Measurements from ENCODE around the gene HTT-AS.

The HTT-AS gene

DNA sequence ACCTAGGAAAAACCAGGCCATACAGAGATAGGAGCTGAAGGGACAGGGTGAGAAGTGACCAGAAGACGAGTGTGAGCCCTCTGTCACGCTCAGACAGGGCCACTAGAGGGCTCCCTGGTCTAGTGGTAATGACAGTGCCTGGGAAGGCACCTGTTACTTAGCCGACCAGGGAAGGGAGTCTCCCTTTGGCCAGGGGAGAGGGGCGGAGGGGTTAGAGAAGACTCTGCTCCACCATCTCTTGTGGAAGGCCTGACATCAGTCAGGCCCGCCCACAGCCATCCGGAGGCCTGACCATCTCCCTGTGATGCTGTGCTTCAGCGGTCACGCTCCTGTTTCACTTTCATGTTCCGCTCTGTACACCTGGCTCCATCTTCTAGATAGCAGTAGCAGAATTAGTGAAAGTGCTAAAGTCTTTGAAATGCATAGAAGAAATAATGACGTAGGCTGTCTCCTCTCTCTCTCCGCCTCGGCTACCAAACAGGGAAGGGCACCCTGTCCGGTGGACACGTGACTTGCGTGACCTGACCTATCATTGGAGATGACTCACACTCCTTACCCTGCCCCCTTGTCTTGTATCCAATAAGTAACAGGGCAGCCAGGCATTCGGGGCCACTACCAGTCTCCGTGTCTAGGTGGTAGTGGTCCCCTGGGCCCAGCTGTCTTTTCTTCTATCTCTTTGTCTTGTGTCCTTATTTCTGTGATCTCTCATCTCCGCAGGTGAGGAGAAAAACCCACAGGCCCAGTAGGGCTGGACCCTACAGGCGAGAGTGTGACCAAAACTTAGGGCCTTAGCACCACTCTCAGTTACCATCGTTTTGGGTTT is 26.7 kb downstream of the HTT-AS start:
- DNase-seq: peak; percentile 69

DNA sequence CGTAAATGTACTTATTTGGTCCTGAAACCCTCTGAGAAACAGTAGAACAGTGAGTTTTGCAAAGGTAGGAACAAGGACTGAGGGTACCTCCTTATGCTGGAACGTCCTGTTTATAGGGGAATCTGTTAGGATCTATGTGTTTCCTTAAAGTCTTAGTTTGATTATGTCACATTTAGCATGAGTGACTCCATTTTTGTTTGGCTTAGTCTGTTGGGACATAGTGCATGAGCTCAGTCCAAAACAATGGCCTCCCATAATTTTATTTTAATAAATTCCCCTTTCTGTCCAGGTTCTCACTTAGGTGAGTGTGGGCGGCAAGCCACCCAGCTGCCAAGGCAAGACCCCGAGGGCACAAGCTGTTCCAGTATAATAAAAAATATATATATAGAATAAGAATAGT is 27.7 kb downstream of the HTT-AS start:
- DNase-seq: no peak

DNA sequence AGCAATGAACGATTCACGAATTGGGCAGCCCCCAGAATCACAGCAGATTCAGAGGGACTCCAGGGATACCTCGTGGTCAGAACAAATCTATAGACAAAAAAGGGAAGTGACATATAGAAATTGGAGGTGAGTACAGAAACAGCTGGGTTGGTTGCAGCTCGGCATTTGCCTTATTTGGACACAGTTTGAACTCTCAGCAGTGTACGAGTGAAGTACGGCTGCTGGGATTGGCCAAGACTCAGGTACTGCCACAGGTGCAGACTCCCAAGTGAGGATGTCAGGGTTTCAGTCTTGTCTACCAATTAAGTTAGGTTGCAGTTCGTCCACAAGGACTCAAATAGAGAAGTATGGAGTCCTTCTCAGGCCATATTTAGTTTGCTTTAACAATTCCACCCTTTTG is 28.2 kb downstream of the HTT-AS start:
- DNase-seq: no peak

DNA sequence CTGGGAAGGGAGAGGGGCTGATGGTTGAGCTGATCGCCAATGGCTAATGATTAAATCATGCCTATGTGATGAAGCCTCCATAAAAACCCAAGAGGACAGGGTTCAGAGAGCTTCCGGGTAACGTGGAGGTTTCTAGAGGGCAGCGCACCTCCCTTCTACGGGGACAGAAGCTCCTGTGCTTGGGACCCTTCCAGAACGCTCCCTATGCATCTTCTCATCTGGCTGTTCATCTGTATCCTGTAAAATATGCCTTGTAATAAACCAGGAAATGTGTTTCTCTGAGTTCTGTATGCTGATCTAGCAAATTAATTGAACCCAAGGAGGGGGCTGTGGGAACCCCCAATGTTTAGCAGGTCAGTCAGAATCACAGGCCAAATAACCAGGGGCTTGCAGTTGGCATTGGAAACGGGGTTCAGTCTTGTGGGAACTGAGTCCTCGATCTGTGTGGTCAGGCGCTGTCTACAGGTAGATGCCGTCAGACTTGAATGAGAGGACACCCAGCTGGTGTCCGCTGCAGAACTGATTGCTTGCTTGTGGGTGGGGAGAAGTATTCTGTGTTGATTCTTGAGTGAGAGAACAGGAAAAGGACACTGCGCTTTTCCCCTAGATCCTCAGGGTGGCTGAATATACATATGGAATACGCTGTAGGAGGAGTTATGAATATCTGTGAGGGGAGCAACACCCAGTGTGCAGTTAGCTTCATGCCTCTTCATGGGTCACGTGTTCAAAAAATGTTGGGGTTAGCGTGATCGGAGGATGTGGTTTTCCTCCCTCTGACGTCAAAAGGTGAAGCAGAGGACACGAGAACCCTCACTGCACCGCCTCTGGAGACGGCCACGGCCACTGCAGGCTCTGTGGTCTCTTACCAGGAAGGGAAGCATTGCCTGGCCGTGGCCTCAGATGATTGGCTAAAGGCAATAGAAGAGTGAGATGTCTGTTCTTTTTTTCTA is 29.2 kb downstream of the HTT-AS start:
- DNase-seq: peak; percentile 55

DNA sequence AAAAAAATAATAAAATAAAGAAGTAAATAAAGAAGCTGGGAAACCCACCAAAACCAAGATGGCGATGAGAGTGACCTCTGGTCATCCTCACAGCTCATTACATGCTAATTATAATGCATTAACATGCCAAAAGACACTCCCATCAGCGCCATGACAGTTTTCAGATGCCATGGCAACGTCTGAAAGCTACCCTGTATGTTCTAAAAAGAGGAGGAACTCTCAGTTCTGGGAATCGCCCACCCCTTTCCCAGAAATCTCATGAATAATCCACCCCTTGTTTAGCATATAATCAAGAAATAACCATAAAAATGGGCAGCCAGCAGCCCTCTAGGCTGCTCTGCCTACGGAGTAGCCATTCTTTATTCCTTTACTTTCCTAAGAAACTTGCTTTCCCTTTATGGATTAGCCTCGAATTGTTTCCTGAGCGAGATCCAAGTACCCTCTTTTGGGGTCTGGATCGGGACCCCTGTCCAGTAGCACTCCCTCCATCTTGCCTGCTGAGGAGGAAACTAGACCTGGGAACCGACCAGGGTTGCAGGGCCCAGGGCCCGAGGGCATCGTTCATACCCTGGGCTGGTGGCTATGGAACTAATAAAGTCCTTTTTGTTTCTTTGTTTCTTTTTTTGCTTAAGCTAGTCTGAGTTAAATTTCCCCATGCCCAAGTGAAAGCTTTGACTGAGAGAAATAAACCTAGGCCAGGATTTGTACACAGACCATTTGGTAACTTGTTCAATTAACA is 30.9 kb downstream of the HTT-AS start:
- no peak for DNase-seq

DNA sequence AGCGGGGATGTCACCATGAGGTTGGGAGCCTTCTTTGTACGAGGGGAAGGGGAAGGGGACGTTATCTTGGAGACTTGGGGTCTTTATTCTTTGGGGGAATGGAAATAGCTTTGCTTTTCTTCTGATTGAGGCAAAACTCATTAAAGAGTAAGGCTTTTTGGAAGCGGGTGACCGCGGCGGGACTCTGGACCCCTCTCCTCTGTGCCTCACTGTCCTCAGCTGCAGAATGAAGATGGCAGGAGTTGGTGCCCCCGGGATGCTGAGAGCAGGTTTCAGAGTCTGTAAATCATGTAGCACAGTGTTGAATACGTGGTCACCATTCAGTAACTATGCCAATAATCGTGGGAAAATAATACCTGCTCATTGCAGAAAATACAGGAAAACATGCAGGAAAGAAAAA is 32.1 kb downstream of the HTT-AS start:
- no peak for DNase-seq

DNA sequence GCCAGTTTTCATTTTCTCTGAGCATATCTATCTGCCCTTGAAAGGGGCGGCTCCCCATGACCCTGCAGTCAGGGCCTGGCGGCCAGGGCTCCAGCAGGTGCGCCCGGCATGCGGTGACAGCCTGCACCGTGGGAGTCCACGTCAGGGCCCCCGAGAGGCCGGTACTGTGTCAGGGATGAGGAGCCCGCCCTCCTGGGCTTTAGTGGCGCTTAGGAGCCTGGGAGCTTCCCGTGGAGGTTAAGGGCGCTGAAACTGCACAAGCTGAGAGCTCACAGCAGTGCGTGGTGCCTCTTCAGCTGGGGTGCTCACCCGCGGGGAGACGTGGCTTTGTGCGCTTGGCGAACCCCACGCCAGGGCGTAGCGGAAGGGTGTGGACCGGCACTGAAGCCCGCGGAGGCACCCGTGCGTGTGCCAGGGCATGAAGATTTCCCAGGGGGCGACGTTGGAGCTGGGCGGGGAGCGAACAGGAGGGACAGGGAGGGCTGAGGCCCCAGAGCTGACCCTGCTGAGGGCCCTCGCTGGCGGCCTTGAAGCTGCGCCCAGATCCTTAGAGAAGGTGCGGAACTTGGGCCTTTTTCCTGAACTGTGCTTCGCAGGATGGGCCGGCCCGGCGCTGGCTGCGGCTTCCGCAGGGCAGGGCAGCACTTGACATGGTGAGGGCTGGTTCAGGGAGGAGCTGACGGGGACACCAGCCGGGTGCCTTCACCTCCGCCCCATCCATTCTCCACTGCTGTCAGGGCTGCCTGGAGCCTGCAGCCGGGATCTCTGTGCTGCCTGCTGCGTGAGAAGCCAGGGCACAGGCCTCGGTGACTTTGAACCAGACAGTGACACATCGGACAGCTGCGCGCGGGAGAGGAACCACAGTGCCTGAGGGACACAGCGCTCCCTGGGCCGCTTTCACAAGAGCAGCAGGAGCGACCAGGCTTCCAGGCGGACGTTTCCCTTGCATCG is 32.9 kb downstream of the HTT-AS start:
- peak; percentile 55 for DNase-seq

DNA sequence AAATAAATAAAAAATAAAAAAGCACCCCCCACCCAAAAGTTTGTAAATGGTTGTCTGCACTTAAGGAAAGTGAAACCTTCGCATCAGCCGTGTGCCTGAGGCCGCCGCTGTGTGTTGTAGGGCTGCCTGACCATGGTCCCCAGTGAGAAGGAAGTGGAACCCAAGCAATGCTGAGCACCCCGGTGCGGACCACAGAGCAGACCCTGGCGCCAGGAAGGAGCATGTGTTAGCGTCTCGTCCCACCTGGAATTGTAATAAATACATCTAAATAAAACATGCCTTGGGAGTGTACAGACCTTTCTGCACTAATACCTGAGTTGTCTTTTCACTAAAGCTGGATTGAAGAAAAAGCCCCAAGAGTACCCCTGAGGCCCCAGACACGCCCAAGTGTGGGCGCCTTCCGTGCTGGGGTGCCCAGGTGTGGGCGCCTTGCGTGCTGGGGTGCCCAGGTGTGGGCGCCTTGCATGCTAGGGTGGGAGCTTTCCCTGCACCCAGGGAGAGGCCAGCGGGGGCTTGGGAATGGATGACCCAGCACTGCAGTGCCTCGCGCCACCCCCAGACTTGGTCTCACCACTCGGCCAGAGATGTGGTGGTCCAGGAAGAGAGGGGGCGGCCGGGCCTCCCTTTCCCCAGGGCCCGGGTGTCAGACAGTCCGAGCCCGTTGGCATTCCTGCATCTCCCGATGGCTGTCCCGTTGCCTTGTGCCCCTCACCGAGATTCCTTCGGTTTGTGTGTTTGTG is 33.7 kb downstream of the HTT-AS start:
- DNase-seq: no peak

DNA sequence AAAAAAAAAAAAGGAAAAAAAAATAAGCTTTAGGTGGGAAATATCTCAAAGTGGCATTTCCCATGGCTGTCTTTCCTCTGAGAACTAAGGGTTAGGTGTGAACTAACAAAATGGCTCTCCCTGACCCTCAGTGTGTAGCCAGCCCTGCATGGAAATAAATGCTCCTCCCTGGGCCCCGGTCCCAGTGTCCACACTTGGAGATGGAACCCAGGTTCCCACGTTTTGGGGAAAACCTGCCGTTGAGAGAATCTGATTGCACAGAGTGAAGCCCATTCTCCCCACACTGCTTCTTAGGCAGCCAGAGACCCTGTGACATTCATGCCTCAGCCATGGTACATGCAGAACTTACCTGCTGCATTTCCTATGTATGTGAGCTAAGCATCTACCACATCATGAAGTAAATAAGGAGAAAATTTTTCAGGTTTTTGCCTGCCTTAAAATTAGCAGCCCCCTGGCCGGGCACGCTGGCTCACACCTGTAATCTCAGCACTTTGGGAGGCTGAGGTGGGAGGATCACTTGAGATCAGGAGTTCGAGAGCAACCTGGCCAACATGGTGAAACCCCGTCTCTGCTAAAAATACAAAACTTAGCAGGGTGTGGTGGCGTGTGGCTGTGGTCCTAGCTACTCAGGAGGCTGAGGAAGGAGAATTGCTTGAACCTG is 34.5 kb downstream of the HTT-AS start:
- no peak for DNase-seq

DNA sequence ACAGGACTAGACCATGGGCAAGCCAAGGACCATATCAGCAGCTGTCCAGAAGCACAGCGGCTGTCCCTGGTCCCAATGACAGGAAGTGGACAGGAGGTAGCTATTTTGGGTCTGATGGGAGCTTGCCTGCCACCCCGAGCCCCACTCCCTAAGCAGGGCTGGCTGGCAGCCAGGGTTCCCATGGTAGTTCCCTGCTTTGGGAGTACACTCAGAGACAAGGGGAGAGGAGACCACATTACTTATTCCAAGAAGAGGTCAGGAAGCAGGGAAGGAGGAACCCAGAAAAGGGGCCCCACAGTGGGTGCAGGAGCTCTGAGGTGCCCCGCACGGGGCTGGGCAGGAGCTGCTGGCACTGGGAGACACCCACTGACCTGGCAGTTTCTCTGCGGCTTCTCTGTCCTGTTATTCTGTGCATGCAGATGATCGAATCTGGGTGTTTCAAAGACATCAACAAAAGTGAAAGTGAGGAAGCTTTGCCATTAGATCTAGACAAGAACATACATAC is 36.3 kb downstream of the HTT-AS start:
- DNase-seq: peak; percentile 20

DNA sequence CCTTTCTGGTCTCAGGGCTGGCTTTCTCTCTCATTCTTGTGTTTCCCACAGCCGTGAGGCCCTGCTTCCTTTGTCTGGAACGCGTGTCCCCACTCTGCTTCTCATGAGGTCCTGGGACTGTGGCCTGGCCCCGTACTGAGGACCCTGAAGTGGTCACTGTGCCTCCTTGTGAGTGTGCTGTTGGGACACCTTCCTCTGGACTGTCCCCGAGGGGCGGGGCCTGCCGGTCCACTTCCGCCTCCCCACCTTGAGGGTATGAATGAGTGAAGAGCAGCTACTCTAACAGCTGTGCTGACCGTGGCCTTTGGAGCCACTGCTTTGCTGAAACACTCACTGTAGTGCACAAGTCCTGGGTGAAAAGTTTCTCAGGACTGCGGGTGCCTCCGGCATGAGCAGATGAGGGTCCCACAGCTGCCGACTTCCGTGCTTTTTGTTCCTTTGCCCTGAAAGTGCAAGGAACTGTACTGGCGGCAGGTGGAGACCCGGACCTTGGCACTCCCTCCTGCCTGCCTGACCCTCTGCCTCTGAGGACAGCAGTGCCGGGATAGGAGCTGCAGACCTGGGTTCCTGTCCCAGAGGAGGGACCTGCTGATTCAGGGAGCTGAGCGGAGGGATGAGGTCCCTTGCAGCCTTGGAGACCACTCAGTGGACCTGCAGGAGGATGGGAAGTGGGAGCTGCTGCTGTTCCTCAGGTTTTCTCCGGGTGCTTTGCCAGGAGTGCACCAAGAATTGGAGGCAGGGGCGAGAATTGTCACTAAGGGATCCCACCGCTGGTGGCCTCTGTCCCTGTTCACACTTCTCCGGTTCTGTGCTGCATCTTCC is 38.0 kb downstream of the HTT-AS start:
- no peak for DNase-seq

DNA sequence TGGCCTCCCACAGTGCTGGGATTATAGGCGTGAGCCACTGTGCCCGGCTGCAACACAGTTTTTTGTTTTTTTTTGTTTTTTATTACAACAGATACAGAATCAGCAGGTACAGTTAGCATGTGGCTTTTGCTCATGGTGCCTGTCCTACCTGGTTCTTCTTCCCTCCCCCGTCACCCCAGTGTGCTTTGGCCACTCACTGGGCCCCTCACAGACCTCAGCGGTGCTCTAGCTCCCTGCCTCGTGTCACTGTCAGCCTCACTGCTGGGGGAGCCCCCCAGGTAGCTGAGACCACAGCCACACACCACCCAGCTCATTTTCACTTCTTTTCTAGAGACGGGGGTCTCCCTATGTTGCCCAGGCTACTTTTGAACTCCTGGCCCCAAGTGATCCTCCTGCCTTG is 38.7 kb downstream of the HTT-AS start:
- no peak for DNase-seq

DNA sequence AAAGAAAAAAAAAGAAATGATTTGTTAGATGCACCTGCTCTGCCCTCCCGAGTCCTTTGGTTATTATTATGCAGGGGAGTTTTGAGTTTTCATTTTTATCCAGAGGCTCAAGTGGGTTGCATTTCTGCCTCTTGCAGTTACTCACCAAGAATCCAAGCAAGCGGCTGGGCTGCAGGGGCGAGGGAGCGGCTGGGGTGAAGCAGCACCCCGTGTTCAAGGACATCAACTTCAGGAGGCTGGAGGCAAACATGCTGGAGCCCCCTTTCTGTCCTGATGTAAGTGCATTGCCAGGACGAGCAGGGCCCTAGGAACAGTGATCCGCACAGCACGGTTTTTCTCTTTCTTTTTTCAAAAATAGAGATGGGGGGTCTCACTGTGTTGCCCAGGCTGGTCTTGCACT is 39.1 kb downstream of the HTT-AS start:
- no peak for DNase-seq

DNA sequence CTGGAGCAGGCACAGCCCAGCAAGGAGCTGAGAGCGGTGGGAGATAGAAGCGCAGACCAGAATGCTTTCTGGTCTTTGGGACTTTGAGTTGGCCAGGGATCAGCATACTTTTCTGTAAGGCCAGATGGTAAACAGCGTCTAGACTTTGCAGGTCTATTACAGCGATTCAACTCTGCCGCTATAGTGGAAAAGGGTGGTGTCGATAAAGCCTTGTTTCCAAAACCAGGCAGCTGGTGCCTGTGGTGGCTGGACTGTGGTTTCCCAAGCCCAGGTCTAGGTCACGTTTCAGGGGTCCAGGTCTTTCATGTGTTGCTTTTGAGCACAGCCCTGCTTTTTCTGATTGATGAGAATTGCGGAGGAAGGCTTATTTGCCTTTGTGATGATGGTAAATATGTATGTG is 40.1 kb downstream of the HTT-AS start:
- no peak for DNase-seq

DNA sequence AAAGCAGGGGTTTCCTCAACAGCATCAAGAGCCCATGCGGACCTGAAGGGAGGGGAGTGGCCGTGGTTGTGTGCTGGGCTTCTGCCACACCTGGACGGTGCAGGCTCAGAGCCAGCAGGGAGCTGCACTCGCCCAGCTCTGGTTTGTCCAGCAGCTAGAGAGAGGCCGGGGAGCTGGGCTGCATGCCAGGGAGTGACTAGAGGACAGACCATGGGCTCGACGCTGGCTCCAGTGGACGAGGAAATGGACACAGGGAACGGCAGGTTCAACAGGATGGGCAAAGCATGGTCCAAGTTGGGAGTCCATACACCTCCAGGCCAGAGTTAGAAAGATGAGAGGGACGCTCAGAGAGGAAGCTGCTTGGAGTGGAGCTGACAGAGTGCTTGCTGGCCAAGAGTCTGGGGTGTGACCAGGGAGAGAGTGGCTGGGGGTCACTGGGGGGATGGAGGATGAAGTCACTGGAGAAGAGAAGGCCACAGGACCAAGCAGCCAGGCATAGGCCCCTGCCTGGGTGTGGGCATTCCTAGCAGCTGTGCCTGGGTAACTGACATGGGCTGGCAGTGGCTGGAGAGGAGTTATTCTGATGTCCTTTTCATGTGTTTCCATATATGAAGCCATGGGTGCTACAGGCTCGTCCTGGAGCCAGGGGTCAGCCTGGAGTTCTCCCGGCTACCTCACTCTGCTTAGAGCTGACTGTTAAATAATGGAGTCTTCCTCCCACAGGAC is 42.8 kb downstream of the HTT-AS start:
- no peak for DNase-seq

DNA sequence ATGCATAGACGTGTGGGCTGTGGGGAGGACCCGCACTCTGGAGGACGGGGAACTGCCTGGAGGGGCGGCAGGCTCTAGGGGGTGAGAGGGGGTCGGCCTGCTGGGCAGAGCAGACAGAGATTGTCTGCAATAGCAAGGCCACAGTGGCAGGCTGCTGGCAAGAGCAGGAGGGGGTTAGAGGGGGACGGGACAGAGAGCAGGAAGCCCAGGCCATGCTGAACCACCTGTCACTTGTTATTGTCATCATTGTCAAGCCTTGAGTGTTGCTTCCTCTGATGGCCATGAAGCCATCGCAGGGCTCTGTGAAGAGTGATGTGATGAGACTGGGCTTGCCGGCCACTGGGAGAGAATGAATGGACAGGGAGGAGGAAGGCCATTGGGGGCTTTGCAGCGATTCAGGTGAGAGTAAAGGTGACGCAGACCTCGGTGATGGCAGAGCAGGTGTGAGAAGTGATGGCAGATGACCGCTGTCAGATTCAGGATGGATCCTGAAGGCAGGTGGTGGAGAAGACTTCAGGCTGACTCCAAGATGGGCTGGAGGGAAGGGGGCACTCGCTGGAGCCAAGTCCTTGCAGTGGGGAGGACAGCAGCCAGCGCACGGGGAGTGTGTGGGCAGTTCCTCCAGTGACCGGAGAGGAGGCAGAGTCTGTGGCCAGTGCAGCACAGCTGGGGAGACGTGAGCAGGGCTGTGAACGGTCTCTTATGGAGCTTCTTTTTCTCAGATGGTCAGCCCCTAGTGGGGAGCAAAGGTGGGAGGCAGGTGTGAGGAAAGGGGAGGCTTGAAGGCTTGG is 43.6 kb downstream of the HTT-AS start:
- DNase-seq: no peak

DNA sequence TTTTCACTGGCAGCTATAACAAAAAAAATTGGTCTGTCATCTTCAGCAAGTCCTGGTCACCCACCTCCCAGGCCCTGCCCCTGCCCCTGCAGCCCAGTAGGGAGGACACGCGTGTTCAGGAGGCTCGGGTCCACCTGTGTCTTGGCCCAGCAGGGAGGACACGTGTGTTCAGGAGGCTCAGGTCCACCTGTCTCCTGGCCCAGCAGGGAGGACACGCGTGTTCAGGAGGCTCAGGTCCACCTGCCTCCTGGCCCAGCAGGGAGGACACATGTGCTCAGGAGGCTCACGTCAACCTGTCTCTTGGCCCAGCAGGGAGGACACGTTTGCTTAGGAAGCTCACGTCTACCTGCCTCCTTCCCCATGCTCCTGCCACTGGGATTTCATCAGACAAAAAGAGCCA is 44.9 kb downstream of the HTT-AS start:
- DNase-seq: no peak

DNA sequence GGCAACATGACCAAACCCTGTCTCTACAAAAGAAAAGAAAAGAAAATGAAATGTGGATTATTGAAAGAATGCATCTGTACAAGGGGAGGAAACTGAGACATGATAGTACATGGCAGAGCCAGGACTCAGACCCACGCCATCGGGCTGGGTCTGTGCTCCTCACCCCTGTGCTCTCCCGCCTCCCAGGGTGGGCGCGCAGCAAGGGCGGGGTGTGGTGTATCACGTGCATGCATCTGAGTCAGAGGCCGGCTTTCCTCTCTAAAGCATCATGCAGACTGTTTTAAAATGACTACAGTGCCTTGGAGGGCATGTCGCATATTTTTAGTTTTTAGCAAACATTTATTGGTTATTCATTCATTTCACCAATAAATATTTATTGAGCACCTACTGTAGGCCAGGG is 47.8 kb downstream of the HTT-AS start:
- no peak for DNase-seq

Data from CD4-positive, alpha-beta T cell treated with Interleukin-17A for 4 hours (primary cell).